ENCODE measurements around the gene EGFL8. TPM values are rescaled to one million over a fixed set of nuclear protein-coding genes. Genes with fewer than 3 reads are reported as not detected.

EGFL8 gene
- total and polyA plus RNA-seq, 2 donors (not counting 3 experiments of a cell fraction or from before 2014, with no cell fraction given) = 9.0 to 12.6 TPM

- Histone ChIP-seq H3K4me1 (ENCODE audit: control insufficient read depth, extremely low read depth, insufficient read depth, low read length) (peaks cover 9% of the 10 kb centered on the region), H3K9me1 (replicated peaks; ENCODE audit: control insufficient read depth, extremely low read depth, insufficient read depth, low read length) (no peaks in the 10 kb centered on the region), H3K27ac (ENCODE audit: insufficient read depth, low read depth, low read length) (no peak overlapping the region), H3K79me2 (ENCODE audit: control insufficient read depth, insufficient read depth, low read length) (no peaks in the 10 kb centered on the region), H3K4me3 (replicated peaks in 1 of 3; ENCODE audit: insufficient read depth in 1 of 3, low read depth in 1 of 3, low read length in 3 of 3) (no peak overlapping the region), H3K27me3 (ENCODE audit: control insufficient read depth in 2 of 2, insufficient read depth in 2 of 2, low read length in 2 of 2) (peaks cover 24 to 27% of the 10 kb centered on the region in 2 experiments), H3K9me3 (replicated peaks; ENCODE audit: control insufficient read depth, insufficient read depth, low read length) (no peaks in the 10 kb centered on the region), H3K4me2 (ENCODE audit: insufficient read depth, low read length) (no peak overlapping the region), H4K20me1 (replicated peaks; ENCODE audit: control insufficient read depth, extremely low read depth, insufficient read depth, low read length) (no peaks in the 10 kb centered on the region), H3K9ac (replicated peaks; ENCODE audit: extremely low read depth, insufficient read depth, low read length) (no peak overlapping the region), H2AFZ (ENCODE audit: low read depth, low read length) (no peak overlapping the region), H3K36me3 (ENCODE audit: control insufficient read depth in 2 of 2, extremely low read depth in 1 of 2, insufficient read depth in 2 of 2, low read length in 2 of 2) (no peaks in the 10 kb centered on the region)
- TF ChIP-seq POLR2A (IDR thresholded peaks at IDR 0.05; ENCODE audit: low read depth, low read length) = no peak
- TF ChIP-seq, protein P1, sequence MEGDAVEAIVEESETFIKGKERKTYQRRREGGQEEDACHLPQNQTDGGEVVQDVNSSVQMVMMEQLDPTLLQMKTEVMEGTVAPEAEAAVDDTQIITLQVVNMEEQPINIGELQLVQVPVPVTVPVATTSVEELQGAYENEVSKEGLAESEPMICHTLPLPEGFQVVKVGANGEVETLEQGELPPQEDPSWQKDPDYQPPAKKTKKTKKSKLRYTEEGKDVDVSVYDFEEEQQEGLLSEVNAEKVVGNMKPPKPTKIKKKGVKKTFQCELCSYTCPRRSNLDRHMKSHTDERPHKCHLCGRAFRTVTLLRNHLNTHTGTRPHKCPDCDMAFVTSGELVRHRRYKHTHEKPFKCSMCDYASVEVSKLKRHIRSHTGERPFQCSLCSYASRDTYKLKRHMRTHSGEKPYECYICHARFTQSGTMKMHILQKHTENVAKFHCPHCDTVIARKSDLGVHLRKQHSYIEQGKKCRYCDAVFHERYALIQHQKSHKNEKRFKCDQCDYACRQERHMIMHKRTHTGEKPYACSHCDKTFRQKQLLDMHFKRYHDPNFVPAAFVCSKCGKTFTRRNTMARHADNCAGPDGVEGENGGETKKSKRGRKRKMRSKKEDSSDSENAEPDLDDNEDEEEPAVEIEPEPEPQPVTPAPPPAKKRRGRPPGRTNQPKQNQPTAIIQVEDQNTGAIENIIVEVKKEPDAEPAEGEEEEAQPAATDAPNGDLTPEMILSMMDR (IDR thresholded peaks at IDR 0.05; ENCODE audit: extremely low read depth in 1 of 2, insufficient read depth in 1 of 2, low read depth in 1 of 2, low read length in 2 of 2) = no peak
- no peak for TF ChIP-seq EZH2 (IDR thresholded peaks at IDR 0.05; ENCODE audit: borderline replicate concordance, low read depth, low read length, severe bottlenecking)
- no peak for TF ChIP-seq MAX (IDR thresholded peaks at IDR 0.05; ENCODE audit: insufficient read depth, insufficient read length)
- no peak for TF ChIP-seq GATA2 (IDR thresholded peaks at IDR 0.05; ENCODE audit: insufficient read depth, insufficient read length, low read depth, low read length)
- TF ChIP-seq MYC (IDR thresholded peaks at IDR 0.05; ENCODE audit: low read depth, low read length) = no peak
- TF ChIP-seq JUN (IDR thresholded peaks at IDR 0.05; ENCODE audit: borderline replicate concordance, insufficient read depth, insufficient read length, low read depth) = no peak
- no peak for TF ChIP-seq FOS (IDR thresholded peaks at IDR 0.05; ENCODE audit: borderline replicate concordance, insufficient read depth, low read length)
- TF ChIP-seq POLR2AphosphoS5 (IDR thresholded peaks at IDR 0.05; ENCODE audit: insufficient read depth, low read depth, low read length) = no peak
- DNase-seq (ENCODE audit: low read depth, low spot score) = no peak
- no TSS peak for BruUV-seq (replicated peaks)
- intact Hi-C loops (cut with micrococcal nuclease) (loop anchor here (1.0 kb wide), 1 partner anchor 48 kb away; no protein-coding TSS in a partner anchor), dilution Hi-C loops (cut with MboI; ENCODE audit: extremely low pct_ligation_motif_present, low sequenced_read_pairs) (no loop called here)
- POLR2A ChIA-PET = no interaction called here
- CTCF ChIA-PET = interaction anchor here (1.0 to 2.8 kb wide), 5 partner anchors 17 to 638 kb away, joined by 3 to 12 read pairs (median 6); partner anchors contain the start of gene FKBPL
- no peak for FAIRE-seq
Measured at GRCh38 chr6:32147401-32148132, 16.8 kb upstream of the EGFL8 start.

Data from endothelial cell of umbilical vein (primary cell).